GM21515 (cell line): ENCODE measurements around the gene QRSL1.
A peak's percentile ranks its signal among the peaks of the same experiment; 100 is the strongest.
"Not testable (repeated sequence)": the region's sequence is repeated elsewhere in the genome, so short reads cannot be mapped to it uniquely, and the experiment has no call there.

Experiments used
- ATAC-seq: cut with Tn5 transposase; IDR thresholded peaks from one replicate; pipeline ENCODE4 v1.9.1; 2021; ENCODE audit not compliant: unreplicated experiment

Gene QRSL1, protein sequence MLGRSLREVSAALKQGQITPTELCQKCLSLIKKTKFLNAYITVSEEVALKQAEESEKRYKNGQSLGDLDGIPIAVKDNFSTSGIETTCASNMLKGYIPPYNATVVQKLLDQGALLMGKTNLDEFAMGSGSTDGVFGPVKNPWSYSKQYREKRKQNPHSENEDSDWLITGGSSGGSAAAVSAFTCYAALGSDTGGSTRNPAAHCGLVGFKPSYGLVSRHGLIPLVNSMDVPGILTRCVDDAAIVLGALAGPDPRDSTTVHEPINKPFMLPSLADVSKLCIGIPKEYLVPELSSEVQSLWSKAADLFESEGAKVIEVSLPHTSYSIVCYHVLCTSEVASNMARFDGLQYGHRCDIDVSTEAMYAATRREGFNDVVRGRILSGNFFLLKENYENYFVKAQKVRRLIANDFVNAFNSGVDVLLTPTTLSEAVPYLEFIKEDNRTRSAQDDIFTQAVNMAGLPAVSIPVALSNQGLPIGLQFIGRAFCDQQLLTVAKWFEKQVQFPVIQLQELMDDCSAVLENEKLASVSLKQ

DNA sequence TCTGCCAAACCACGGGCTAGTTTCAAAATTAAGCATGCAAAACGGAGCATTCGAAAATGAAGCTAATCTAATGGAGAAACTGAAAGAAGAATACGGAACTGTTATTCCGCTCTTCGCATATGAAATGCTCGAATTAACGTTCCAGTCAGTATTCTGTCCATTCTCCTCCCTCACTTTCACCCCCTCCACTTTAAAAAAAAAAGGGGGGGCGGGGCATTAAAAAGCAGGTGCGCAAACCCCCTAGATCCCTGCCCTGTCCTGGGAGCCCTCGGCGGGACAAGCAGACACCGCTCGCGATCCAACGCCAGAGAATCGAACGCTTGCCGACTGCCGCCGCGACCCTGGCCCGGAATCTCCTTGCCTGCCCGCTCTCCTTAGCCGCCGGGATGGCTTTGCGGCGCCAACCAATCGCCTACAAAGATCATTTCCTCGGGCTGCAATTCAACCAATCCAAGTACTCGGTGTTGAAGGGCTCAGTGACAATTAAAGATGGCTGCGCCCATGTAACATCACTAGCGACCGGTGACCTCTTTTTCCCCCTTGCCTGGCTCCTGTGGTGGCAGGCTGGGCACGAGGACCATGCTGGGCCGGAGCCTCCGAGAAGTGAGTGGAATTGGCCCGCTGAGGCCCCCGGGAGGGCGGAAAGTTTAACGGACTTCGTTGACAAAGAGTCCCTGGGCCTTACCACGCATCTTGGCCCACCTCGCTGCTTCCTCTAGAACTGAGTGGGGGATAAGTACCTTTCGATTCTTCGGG lies at the start of gene QRSL1, which contains the start of gene RTN4IP1:
Gene QRSL1 (plus strand): TSS at position 476 of the 756 bp plus-strand sequence. CDS start 104 bp downstream, at position 580.
Gene RTN4IP1 (minus strand): TSS at position 396 of the 756 bp plus-strand sequence. CDS start 477 bp downstream, outside the sequence.
- peak; percentile 79 for ATAC-seq

DNA sequence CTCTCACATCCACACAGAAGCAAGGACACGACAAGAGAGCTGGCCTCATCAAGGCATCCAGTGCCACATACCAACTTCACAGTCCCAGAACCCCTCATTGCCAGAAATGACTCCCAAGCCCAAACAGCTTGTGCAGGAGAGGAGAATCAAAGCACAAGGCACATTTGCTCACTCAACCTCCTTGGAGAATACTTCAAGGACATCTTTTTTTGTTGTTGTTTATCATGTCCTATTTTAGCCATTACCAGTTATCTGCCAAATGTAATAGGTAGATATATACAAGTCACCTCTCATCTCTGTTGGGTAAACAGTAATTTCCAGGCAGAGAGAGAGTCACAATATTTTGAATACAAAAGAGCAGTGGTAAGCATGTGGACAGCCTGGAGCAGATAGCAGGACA lies 47.9 kb upstream of the QRSL1 start:
- no peak for ATAC-seq

DNA sequence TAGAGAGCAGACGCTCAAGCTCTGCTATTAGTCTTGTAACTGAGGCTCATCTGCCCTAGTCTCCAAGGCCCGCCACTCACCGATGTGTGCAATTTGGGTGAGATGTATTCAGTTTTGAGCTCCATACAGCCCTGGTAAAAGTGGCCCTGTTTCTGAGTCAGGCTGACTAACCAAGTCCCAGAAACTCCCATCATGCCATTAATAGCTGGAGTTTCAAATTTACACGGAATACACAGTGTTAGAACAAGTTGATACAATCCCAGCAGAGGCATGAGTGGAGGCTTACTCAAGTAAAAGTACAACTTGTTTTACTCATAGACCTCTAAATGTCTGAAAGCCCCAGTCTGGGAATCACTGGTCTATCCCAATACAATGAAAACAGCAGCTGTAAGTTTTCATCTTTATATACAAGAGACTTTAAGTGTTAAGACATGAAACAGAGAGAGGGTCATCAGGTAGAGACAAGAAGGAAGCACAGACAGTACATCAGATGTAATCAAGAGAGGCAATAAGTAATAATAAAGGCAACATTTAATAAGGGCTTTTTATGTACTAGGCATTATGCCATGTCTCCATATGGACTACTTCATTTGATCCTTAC lies 42.5 kb upstream of the QRSL1 start:
- ATAC-seq = no peak

DNA sequence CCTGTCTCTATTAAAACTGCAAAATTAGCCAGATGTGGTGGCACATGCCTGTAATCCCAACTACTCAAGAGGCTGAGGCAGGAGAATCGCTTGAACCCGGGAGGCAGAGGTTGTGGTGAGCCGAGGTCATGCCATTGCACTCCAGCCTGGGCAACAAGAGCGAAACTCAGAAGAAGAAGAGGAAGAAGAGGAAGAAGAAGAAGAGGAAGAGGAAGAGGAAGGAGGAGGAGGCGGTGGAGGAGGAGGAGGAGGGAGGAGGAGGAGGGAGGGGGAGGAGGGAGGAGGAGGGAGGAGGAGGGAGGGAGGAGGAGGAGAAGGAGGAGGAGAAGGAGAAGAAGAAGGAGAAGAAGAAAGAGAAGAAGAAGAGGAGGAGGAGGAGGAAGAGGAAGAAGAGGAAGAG lies 40.4 kb upstream of the QRSL1 start:
- ATAC-seq = not testable (repeated sequence)

DNA sequence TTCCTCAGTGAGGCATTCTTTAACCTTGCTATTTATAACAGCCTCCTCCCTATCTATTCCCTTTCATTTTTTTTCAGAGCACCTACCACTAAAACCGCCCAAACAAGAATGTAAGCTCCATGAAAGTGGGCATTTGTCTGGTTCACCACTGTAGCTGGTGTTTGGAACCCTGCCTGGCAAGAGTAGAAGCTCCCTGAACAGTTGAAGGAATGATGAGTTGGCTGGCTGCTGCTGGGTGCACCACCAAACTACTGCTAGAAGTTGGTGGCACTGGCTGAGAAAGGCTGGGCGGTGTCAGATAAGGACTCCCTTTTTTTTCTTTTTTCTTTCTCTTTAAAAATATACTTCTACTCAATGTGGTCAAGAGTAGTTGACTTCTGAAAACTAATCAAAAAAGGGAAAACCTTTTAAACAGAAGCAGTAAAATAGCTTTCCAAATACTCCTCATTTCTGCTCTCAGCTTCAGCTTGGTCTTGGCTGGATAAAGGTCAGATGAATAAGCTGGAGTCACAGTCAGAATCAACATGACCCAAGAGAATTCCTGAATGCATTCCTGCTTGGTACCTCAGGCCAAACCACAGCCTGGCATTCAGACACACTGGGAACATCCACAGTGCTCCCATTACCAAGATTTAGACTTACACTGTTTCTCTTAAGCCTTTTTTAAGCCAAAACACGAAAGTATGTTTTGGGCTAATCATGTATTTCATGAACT lies 38.1 kb upstream of the QRSL1 start:
- ATAC-seq = no peak

DNA sequence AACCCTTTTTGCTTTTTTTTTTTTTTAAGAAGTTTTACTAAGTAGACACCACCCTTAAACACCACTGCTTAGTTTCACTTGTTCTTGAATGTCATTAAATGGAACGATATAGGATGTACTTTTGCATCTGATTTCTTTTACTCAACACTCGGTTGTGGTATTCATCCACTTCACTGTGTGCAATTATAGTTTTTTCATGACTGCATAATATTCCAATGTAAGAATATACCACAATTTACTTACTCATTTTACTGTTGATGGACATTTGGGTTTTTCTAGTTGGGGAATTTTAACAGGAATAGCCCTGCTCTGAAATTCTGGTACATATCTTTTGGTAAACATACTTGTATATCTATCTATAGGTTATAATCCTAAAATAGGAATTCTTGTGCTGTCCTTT lies 29.9 kb upstream of the QRSL1 start:
- no peak for ATAC-seq

DNA sequence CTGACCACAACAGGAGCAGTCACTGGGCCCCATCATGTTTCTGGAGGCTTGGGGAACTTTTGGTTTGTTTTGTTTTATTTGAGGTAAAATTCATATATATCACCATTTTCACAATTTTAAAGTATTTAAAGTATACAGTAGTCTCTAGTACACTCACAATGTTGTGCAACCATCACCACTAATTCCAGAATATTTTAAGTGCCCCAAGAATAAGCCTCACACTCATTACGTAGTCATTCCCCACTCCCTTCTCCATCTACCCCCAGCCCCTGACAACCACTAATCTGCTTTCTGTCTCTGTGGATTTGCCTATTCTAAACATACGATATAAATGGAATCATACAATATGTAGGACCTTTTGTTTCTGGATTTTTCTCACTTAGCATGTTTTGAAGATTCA lies 29.0 kb upstream of the QRSL1 start:
- no peak for ATAC-seq

DNA sequence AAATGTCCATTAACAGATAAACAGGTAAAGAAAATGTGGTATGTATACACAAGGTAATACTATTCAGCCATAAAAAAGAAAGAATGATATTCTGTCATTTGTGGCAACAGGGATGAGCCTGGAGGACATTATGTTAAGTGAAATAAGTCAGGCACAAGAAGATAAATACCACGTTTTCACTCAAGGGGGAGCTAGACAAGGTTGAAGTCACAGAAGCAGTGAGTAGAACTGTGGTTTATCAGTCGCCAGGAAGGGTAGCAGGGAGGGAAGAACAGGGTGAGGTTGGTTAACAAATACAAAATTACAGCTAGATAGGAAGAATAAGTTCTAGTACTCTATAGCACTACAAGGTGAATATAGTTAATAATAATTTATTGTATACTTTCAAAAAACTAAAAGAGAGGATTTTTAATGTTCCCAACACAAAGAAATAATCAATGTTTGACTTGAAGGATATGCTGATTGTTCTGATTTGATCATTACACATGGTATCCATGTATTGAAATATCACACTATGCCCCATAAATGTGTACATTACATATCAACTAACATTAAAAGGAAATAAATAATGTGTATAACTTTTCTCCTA lies 21.2 kb upstream of the QRSL1 start:
- ATAC-seq = no peak

DNA sequence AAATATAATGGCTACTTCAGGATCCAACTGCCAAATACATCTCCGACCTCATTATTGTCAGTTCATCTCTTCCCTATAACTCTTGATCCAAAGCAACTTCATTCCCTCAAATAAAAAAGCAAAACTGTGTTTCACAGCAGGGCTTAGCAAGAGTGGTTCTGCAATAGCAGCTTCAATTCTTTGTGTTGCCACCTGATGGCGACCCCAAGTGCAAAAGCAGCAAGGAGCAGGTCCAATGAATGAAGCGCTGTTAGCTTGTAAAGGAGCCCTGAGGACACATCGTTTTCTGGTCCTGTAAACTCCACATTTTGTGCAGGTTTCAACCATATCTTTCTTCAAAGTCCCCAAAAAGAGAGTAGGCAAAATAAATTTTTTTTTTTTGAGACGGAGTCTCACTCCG lies 19.7 kb upstream of the QRSL1 start:
- ATAC-seq = no peak

DNA sequence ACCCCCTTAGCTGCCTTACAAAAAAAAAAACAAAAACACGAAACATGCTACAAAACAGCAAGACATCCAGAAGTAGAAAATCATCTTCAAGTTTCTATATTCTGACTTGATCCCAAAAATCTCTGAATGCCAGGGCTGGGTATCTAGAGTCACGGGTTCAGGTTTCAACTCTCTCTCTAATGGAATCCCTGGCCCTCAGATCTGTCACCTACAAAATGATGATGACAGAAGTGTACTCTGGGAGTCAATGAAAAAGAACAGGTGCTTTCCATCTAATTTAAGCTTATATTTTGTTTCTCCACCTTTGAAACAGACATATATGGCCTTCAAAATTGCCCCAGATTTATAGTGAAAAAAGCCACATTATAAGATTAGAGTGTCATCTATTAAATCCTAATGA lies 18.3 kb upstream of the QRSL1 start:
- ATAC-seq = no peak

DNA sequence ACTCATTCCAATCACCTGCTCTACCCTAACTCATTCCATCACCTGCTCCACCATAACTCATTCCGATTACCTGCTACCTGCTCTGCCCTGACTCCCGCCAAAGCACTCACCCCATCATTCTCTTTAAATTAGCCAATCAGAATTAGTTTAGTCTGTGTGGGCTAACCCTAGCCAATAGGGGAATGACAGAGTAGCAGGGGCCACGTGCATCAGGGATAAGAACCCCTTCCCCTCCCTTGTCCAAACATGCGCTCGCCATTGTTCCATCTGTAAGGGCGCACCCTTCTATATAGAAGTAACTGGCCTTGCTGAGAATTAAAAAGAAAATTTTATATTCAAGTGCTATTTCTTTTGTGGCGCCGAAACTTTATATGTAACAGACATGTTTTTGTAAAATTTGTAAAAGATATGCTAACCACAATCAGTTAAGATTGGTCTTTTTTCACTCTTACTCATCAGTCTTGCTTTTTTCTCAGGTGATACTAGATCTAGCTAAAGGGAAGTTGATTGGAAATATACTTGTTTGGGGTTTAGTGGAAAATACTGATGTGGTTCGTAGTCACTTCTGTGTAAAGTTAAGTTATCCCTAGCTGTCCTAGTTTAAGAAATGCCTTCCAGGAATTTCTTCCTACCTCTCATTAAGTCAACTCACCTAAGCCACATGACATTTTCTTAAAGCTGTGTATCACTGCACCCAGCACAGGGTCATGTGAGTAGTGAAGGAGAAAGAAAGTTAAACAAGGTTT lies 16.5 kb upstream of the QRSL1 start:
- no peak for ATAC-seq

DNA sequence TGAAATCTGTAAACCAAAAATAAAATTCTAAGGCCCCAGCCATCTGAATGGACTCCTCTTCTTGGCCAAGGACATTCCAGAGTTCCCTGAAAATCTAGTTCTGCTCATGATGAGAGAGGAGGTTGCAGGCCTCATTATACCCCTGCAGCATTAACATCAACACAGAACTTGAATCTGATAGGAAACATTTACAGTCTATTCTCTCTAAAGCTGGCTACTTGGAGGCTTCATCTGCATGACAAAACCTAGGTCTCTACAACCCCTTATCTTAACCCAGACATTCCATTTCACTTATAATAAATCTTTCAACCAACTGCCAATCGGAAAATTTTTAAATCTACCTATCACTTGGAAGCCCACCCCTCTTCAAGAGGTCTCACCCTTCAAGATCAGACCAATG lies 15.8 kb upstream of the QRSL1 start:
- no peak for ATAC-seq

DNA sequence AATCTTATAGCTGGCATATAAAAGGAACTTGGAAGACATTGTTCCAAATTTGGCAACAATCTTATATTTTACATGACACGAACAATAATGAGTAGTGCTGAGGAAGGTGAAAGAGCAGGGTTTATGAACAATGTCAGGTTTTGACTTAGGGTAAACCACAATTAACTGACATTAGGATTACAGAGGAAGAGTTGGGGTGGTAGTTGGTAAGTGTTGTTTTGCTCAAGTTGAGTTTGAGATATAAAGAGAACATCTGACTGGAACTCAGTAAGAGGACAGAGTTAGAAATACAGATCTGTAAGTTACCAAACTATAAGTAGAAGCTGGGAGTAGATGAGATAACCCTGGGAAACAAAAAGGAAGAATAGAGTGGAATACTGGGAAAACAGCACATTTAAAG lies 15.2 kb upstream of the QRSL1 start:
- no peak for ATAC-seq

DNA sequence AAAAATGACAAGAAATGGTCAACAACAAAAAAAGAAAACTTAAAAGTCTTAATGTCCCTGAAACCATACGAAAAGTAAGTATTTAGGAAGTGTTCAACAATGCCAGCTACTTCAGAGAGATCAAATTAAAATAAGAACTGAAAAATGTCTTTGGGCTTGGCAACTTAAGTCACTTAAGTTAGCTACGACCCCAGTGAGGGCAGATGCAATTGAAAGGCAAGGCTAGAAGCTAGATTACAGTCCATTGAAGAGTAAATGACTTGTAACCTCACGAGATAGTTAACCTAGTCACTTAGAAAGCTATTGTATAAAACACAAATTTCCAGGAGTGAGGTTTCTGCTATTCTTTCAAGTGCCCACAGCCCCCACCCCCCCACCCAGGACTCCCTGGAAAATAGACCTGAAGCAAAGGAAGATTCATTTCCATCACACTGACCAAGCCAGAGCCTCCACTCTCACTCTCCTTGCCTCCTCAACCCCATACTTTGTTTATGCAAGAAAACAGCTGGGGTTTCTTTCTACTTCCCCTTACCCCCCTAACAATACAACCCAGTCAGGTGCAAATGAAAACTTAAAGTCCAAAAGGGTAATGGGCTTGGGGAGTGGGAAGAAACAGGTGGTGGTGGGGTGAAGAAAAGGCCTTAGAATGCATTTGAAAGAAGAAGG lies 14.7 kb upstream of the QRSL1 start:
- ATAC-seq = no peak

DNA sequence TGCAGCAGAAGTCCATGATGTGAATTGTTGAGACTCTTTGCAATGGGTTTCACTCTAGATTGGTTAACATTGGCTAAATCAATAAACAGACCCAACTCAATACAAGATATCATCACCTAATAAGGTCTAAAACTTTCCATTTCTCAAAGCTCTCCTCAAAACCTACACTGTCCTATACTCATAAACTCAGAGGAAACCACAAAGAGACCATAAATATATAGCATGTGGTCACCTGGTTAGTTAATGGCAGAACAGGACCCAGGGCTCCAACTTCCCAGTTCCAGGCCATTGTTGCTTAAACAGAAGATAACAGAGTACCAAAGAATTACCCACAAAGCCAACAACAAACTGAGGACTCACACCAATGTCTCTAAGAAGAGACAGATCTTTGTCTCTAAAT lies 12.1 kb upstream of the QRSL1 start:
- ATAC-seq = no peak

DNA sequence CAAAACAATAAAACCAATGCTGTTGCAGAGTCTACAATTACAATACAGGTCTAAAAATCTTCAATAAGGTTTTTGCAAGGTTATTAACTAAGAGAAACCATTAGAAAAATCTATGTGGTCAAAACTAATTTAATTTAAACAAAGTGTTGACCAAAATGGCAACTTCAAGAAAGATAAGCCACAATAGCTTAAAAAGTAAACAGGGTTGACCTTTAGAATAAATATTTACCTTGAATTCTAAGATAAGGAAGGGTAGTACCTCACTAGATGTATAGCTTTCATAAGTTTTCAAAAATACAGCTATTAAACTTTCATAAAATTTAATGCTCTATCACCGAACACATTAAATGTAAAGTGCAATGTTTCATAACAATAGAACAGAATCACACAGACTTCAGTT lies 11.5 kb upstream of the QRSL1 start:
- ATAC-seq = no peak

DNA sequence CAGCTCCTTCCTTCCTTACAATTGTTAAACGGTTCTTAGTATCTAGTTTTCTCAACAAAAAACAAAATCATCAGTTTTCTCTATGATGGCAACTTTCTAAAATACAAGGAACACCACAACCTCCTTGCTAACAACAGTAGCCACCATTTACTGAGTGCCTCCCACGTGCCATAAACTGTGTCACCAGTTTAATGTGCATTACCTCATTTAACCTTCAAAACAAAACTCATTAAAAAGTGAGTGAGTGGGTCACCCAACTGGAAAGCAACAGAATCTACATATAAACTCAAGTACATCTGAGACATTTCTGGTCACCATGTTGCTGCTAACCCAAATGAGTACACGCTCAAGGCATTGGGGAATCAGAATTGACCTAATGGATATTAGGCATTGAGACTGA lies 11.1 kb upstream of the QRSL1 start:
- no peak for ATAC-seq

DNA sequence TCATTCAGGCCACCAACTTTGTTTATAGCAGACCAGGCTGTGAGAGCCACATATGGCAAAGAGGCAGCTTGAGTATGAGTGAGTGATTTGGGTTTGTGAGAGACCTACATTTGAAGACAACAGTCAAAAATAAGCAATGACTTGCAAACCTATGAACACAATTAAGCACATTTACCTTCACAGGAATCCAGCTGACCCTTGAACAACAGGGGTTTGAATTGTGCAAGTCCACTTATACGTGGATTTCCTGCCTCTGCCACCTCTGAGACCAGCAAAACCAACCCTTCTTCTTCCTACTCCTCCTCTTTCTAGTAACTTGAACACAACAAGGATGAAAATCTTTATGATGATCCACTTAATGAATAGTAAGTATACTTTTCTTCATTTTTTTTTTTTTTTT lies 10.2 kb upstream of the QRSL1 start:
- ATAC-seq = no peak

DNA sequence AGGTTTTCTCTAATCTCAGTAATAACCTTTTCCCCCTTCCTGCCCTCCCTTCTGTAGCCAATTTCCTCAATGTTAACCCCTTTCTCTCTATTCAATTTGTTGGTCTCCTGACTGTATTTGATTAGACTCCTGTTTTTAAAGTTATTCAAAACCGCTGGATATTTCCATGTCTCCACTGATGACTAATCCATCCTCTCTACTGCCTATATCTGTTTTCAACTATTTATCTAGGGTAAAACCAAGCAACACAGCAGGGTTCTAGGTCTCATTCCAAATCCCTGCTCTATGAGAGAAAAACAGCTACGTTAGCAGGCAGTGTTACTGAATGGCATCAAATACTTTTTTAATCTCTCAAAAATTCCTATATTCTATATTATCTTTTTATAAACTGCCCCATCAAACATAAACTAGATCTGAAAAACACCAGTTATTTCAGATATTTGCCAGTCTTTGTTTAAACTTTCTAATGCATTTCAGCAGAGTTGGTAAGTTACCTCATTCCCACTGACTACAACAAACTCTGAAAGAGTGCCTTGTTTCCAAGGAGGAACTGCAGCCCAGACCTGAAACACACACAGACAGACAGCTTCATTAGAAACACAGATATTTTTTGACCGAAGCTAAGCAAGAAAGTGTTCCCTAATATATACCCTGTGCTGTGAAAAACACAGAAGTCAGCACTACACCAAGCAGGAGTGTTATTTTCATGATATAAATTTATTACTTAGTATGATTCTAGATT lies 8.3 kb upstream of the QRSL1 start:
- no peak for ATAC-seq
